Astrocyte of the cerebellum (primary cell): ENCODE results near the gene CDKL2.

Experiments used
- DNase-seq: peaks from one replicate; pipeline ENCODE4 v3.0.0-alpha.2; 2011; ENCODE audit warnings: low read depth
- H3K4me3 ChIP-seq: 2 replicates; pipeline ENCODE4 v1.5.1; 2011; ENCODE audit warnings: mild to moderate bottlenecking, low read depth, low read length, moderate library complexity
- in situ Hi-C: cut with HindIII; loops from 2 replicates; pipeline ENCODE4 v1.10.0; 2017; ENCODE audit warnings: low sequenced_read_pairs
- TF ChIP-seq, protein P1 (sequence below): IDR thresholded peaks from 2 replicates; pipeline ENCODE4 v1.5.1; 2012; ENCODE audit warnings: low read length, low read depth, moderate library complexity, mild to moderate bottlenecking; ENCODE audit errors: missing control alignments

The CDKL2 gene

DNA sequence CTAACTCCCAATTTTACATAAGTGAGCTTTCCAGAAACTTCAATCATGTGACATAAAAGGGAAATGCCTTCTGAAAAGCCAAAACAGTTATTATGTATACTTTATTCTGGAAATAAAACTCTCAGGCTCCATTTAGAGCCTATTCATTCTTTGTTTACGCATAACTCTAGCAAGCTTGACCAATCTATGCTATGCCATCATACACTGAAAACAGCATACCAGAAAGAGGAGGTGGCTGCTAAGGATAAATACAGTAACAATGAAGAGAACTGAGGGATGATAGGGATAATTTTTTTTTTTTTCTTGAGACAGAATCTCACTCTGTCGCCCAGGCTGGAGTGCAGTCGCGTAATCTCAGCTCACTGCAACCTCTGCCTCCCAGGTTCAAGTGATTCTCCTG, 24.4 kb downstream of the CDKL2 start:
- H3K4me3 ChIP-seq = no peak overlapping the region
- TF ChIP-seq, protein P1, sequence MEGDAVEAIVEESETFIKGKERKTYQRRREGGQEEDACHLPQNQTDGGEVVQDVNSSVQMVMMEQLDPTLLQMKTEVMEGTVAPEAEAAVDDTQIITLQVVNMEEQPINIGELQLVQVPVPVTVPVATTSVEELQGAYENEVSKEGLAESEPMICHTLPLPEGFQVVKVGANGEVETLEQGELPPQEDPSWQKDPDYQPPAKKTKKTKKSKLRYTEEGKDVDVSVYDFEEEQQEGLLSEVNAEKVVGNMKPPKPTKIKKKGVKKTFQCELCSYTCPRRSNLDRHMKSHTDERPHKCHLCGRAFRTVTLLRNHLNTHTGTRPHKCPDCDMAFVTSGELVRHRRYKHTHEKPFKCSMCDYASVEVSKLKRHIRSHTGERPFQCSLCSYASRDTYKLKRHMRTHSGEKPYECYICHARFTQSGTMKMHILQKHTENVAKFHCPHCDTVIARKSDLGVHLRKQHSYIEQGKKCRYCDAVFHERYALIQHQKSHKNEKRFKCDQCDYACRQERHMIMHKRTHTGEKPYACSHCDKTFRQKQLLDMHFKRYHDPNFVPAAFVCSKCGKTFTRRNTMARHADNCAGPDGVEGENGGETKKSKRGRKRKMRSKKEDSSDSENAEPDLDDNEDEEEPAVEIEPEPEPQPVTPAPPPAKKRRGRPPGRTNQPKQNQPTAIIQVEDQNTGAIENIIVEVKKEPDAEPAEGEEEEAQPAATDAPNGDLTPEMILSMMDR = no peak
- no peak for DNase-seq
- in situ Hi-C loops = no loop called here

DNA sequence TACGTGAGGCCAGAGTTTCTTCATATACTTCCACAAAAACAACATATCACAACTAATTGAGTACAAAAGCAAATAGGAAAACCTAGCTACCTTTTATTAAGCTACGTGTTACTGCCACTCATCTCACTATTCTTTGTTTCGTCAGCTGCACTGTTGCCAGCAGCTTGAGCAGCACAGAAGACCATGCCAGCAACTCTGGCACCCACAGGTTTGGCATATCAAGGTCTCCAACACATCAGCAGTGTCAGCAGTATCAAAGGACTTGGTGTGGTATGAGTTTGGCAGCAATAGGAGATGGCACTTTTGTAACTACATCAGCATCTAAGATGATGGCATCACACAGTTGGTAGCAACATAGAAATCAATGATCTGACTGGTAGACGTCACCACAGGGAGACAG, 30.7 kb downstream of the CDKL2 start:
- in situ Hi-C loops = no loop called here
- TF ChIP-seq, protein P1 = no peak
- H3K4me3 ChIP-seq = no peak overlapping the region
- DNase-seq = no peak

DNA sequence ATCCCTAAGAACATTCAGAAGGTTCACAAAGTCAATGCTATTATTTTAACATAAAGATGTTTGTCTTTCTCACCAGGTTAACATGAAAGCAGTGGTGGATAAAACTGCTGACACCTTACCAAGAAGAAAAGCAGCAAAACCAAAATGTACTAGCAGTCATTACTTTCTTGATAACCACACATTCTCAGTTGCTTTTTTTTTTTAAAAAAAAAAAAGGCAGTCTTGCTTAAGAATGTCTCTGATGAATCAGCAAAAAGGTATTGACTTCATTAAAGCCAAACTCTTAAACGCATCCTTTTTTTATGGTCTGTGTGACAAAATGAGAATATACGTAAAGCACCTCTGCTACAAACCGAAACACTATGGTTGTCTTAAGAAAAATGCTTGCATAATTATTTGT, 31.9 kb downstream of the CDKL2 start:
- TF ChIP-seq, protein P1 = no peak
- H3K4me3 ChIP-seq = no peak overlapping the region
- in situ Hi-C loops = no loop called here
- peak; percentile 19 for DNase-seq

DNA sequence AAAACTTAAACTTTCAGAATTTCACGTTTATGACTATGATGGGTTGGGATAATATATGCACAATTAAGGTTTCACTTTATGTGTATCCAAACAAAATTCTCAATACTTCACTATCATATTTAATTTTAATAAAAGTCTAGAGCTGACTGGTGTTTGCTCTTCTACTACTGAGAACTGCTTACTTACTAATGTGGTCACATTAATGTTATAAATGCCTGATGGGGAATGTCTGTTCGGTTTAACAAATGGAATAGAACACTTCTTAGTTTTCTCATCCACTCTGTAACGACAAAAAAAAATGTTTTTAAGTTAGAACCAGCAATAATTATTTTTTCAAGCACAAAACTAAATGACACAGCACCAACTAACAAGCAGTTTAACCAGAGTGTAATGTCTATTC, 34.3 kb downstream of the CDKL2 start:
- TF ChIP-seq, protein P1 = no peak
- H3K4me3 ChIP-seq = no peak overlapping the region
- DNase-seq = no peak
- in situ Hi-C loops = no loop called here

DNA sequence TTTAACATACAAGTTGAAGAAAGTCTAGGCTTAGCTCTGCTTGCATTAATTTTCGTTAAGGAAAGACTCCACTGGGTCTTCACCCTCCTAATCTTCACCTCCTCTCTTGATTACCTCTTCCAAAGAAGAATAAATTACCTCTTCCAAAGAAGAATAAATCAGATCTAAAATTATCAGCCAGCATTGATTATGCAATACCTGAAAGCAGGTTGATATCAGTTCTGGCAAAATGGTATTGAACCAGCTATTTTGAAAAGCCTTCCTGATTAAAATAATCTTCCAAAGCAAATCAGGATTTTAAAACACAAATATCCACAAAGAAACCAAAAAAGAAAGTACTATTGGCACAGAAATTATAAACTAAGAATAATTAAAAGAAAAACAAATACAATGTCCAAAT, 36.9 kb downstream of the CDKL2 start:
- in situ Hi-C loops = no loop called here
- TF ChIP-seq, protein P1 = no peak
- no peak overlapping the region for H3K4me3 ChIP-seq
- no peak for DNase-seq

DNA sequence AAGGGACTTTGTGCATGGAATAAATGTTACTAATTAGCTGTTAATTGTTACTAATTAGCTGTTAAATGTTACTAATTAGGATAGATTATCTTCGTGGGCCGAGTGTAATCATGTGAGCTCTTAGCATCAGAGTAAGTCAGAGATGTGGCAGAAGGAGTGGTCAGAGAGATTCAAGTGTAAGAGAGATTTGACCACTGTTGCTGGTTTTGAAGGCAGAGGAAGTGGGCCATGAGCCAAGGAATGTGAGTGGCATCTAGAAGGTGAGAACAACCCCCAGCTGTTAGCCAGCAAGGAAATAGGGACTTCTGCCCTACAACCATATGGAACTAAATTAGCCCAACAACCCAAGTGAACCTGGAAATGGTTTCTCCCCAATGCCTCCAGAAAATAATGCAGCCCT, 46.3 kb downstream of the CDKL2 start:
- in situ Hi-C loops = no loop called here
- TF ChIP-seq, protein P1 = no peak
- H3K4me3 ChIP-seq = no peak overlapping the region
- DNase-seq = no peak

DNA sequence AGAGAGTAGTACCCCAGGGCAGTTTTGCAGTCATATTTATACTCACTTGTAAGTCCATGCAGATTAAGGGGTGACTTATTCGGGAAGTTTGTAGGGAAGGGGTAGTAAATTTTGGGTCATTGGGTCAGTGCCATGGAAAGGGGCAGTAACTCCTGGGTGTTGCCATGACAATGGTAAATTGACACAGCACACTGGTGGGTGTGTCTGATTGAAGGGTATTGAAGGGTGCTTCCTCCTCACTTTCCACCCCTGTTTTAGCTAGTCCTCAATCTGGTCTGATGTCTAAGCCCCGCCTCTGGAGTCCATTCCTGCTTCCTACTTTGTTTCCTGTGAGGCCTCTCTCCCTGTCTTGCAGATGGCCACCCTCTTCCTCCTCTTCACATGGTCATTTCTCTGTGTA, 62.6 kb downstream of the CDKL2 start:
- H3K4me3 ChIP-seq = no peak overlapping the region
- DNase-seq = no peak
- TF ChIP-seq, protein P1 = no peak
- in situ Hi-C loops = no loop called here
